ENCODE data around the gene PTTG1IP. TPM values are rescaled to one million over a fixed set of nuclear protein-coding genes. Genes with fewer than 3 reads are reported as not detected.
A peak's percentile ranks its signal among the peaks of the same experiment; 100 is the strongest.

The PTTG1IP gene
- total and polyA plus RNA-seq, 2 donors from 2014 or later, result 187 to 378 TPM

DNA sequence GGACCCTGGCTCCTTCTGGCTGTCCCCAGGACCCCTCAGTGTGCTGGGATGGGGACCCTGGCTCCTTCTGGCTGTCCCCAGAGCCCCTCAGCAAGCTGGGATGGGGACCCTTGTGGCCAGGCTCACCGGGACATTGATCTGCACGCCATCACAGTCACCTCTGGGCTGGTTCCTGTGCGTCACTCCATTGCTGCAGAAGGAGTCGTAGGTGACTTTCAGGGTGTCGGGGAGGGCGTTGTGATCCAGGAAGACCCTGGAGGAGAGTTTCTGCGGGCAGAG lies 19.7 kb upstream of the PTTG1IP start:
- FAIRE-seq (no peak), DNase-seq (no peak)
- intact Hi-C loops (cut with DNase I), result no loop called here
- H3K4me3 ChIP-seq (ENCODE audit: low read length in 3 of 3), result no peak overlapping the region
- TF ChIP-seq, protein P1, sequence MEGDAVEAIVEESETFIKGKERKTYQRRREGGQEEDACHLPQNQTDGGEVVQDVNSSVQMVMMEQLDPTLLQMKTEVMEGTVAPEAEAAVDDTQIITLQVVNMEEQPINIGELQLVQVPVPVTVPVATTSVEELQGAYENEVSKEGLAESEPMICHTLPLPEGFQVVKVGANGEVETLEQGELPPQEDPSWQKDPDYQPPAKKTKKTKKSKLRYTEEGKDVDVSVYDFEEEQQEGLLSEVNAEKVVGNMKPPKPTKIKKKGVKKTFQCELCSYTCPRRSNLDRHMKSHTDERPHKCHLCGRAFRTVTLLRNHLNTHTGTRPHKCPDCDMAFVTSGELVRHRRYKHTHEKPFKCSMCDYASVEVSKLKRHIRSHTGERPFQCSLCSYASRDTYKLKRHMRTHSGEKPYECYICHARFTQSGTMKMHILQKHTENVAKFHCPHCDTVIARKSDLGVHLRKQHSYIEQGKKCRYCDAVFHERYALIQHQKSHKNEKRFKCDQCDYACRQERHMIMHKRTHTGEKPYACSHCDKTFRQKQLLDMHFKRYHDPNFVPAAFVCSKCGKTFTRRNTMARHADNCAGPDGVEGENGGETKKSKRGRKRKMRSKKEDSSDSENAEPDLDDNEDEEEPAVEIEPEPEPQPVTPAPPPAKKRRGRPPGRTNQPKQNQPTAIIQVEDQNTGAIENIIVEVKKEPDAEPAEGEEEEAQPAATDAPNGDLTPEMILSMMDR (IDR thresholded peaks at IDR 0.05; ENCODE audit: borderline replicate concordance, extremely low read depth, insufficient read depth), result no peak
- H3K4me1 ChIP-seq (ENCODE audit: control insufficient read depth in 2 of 3, insufficient read depth in 2 of 3, low read depth in 1 of 3, low read length in 3 of 3), result peaks cover 0 to 4% (median 0%) of the 10 kb centered on the region in 3 donors
- H3K27ac ChIP-seq (ENCODE audit: low read depth in 2 of 2, low read length in 2 of 2), result no peak overlapping the region
- H3K36me3 ChIP-seq (ENCODE audit: control insufficient read depth in 2 of 3, insufficient read depth in 3 of 3, low read length in 3 of 3), result no peaks in the 10 kb centered on the region
- H3K9ac ChIP-seq (ENCODE audit: low read length in 3 of 3), result no peak overlapping the region
- no peaks in the 10 kb centered on the region for H3K27me3 ChIP-seq (ENCODE audit: control insufficient read depth, insufficient read depth, low read length)
- H3K9me3 ChIP-seq (ENCODE audit: control insufficient read depth in 2 of 3, insufficient read depth in 1 of 3, low read length in 3 of 3), result no peaks in the 10 kb centered on the region

DNA sequence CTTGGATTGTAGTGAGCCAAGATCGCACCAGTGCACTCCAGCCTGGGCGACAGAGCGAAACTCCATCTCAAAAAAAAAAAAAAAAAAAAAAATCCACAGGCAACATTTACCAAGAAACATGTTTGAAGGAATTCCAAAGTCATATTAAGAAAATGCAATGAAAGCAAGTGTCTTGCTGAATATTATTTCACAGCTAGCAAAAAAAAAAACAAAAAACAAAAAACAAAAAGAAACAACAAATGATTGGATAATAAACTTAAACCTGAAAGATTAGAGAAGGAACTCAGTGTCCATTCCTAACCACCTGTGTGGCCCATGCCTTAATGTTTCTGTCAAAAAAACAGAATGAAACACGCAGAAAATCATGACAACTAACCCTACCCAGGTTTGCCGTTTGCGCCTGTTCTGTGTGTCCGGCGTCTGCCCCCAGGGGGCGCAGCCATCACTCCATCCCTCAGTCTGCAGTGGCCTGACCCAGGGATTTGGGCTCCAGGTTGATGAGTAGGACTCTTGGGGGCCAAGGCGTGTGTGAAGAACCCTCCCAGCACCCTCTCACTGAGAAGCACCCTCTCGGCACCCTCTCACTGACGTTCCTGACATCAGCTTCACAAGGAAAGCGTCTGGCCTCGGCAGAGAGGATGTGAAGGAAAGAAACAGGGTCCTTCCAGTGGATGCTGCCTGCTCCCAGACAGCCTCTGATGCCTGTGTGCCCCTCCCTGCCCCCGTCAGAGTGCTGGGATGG lies 19.2 kb upstream of the PTTG1IP start:
- H3K27me3 ChIP-seq (ENCODE audit: control insufficient read depth, insufficient read depth, low read length), result no peaks in the 10 kb centered on the region
- intact Hi-C loops (cut with DNase I), result no loop called here
- H3K4me1 ChIP-seq (ENCODE audit: control insufficient read depth in 2 of 3, insufficient read depth in 2 of 3, low read depth in 1 of 3, low read length in 3 of 3), result peaks cover 0 to 4% (median 0%) of the 10 kb centered on the region in 3 donors
- FAIRE-seq, result no peak
- H3K36me3 ChIP-seq (ENCODE audit: control insufficient read depth in 2 of 3, insufficient read depth in 3 of 3, low read length in 3 of 3), result no peaks in the 10 kb centered on the region
- no peak overlapping the region for H3K9ac ChIP-seq (ENCODE audit: low read length in 3 of 3)
- no peaks in the 10 kb centered on the region for H3K9me3 ChIP-seq (ENCODE audit: control insufficient read depth in 2 of 3, insufficient read depth in 1 of 3, low read length in 3 of 3)
- DNase-seq, result peak in 2 of 5 donors; percentile 47 to 82
- TF ChIP-seq, protein P1 (IDR thresholded peaks at IDR 0.05; ENCODE audit: borderline replicate concordance, extremely low read depth, insufficient read depth), result peak; percentile 63
- H3K4me3 ChIP-seq (ENCODE audit: low read length in 3 of 3), result no peak overlapping the region
- H3K27ac ChIP-seq (ENCODE audit: low read depth in 2 of 2, low read length in 2 of 2), result no peak overlapping the region

DNA sequence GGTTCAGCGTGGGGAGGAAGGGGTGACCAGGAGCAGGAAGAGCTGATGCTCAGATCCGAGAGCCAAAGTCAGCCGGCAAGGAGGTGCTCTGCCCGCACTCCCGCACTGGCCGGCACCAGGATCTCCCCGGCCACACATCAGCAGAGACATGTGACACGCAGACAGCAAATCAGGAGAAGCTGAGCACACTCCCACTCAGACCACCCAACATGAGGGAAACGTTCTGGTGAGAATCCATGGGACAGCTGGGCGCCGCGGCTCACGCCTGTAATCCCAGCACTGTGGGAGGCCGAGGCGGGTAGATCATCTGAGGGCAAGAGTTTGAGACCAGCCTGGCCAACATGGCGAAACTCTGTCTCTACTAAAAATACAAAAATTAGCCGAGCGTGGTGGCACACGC lies 18.6 kb upstream of the PTTG1IP start:
- Histone ChIP-seq H3K4me1 (ENCODE audit: control insufficient read depth in 2 of 3, insufficient read depth in 2 of 3, low read depth in 1 of 3, low read length in 3 of 3) (peaks cover 0 to 4% (median 0%) of the 10 kb centered on the region in 3 donors), H3K36me3 (ENCODE audit: control insufficient read depth in 2 of 3, insufficient read depth in 3 of 3, low read length in 3 of 3) (no peaks in the 10 kb centered on the region), H3K9ac (ENCODE audit: low read length in 3 of 3) (no peak overlapping the region), H3K27me3 (ENCODE audit: control insufficient read depth, insufficient read depth, low read length) (no peaks in the 10 kb centered on the region), H3K27ac (ENCODE audit: low read depth in 2 of 2, low read length in 2 of 2) (no peak overlapping the region), H3K4me3 (ENCODE audit: low read length in 3 of 3) (no peak overlapping the region), H3K9me3 (ENCODE audit: control insufficient read depth in 2 of 3, insufficient read depth in 1 of 3, low read length in 3 of 3) (no peaks in the 10 kb centered on the region)
- TF ChIP-seq, protein P1 (IDR thresholded peaks at IDR 0.05; ENCODE audit: borderline replicate concordance, extremely low read depth, insufficient read depth), result no peak
- intact Hi-C loops (cut with DNase I), result no loop called here
- no peak for FAIRE-seq
- DNase-seq, result peak in 2 of 5 donors; percentile 58 to 80
